Measurements from ENCODE around the gene KDELR1. TPM values are rescaled to one million over a fixed set of nuclear protein-coding genes. Genes with fewer than 3 reads are reported as not detected.

The KDELR1 gene
- polyA plus RNA-seq, 1 experiment = 273 TPM

GRCh38 chr19:48371367-48371766, 20.0 kb downstream of the KDELR1 start:
- ChIA-PET POLR2A (no interaction called here), CTCF (no interaction called here)
- no peak for TF ChIP-seq CTCF (IDR thresholded peaks at IDR 0.05; ENCODE audit: insufficient read depth, low read depth, low read length)
- 0 out of 2 replicates have a peak, but pooled peaks cover 1% of the 10 kb centered on the region for H3K27me3 ChIP-seq (ENCODE audit: control insufficient read depth, insufficient read depth, low read length)
- DNase-seq (ENCODE audit: low read depth) = no peak
- H3K36me3 ChIP-seq (ENCODE audit: control insufficient read depth, insufficient read depth, low read length) = no peaks in the 10 kb centered on the region
- no peak overlapping the region for H3K4me3 ChIP-seq (ENCODE audit: low read depth, low read length)

- no peak for DNase-seq (ENCODE audit: low read depth)
- H3K4me3 ChIP-seq (ENCODE audit: low read depth, low read length) = no peak overlapping the region
- 0 out of 2 replicates have a peak, but pooled peaks cover 1% of the 10 kb centered on the region for H3K27me3 ChIP-seq (ENCODE audit: control insufficient read depth, insufficient read depth, low read length)
- CTCF ChIA-PET = no interaction called here
- no peaks in the 10 kb centered on the region for H3K36me3 ChIP-seq (ENCODE audit: control insufficient read depth, insufficient read depth, low read length)
- no peak for TF ChIP-seq CTCF (IDR thresholded peaks at IDR 0.05; ENCODE audit: insufficient read depth, low read depth, low read length)
- POLR2A ChIA-PET = no interaction called here
Measured at GRCh38 chr19:48370955-48371354, 20.4 kb downstream of the KDELR1 start.

GRCh38 chr19:48368936-48369335, 22.4 kb downstream of the KDELR1 start:
- no peak overlapping the region for H3K4me3 ChIP-seq (ENCODE audit: low read depth, low read length)
- H3K27me3 ChIP-seq (ENCODE audit: control insufficient read depth, insufficient read depth, low read length) = 0 out of 2 replicates have a peak, but pooled peaks cover 1% of the 10 kb centered on the region
- no peak for DNase-seq (ENCODE audit: low read depth)
- no peak for TF ChIP-seq CTCF (IDR thresholded peaks at IDR 0.05; ENCODE audit: insufficient read depth, low read depth, low read length)
- H3K36me3 ChIP-seq (ENCODE audit: control insufficient read depth, insufficient read depth, low read length) = no peaks in the 10 kb centered on the region
- ChIA-PET CTCF (no interaction called here), POLR2A (no interaction called here)

- Histone ChIP-seq H3K4me3 (ENCODE audit: low read depth, low read length) (no peak overlapping the region), H3K27me3 (ENCODE audit: control insufficient read depth, insufficient read depth, low read length) (0 out of 2 replicates have a peak, but pooled peaks cover 1% of the 10 kb centered on the region), H3K36me3 (ENCODE audit: control insufficient read depth, insufficient read depth, low read length) (no peaks in the 10 kb centered on the region)
- ChIA-PET CTCF (interaction anchor here (1.1 kb wide), 1 partner anchor 24 kb away, joined by 6 read pairs; the partner anchor contains the start of gene KDELR1), POLR2A (interaction anchor here (0.6 kb wide), 1 partner anchor 27 kb away, joined by 8 read pairs; no protein-coding TSS in a partner anchor)
- no peak for DNase-seq (ENCODE audit: low read depth)
- no peak for TF ChIP-seq CTCF (IDR thresholded peaks at IDR 0.05; ENCODE audit: insufficient read depth, low read depth, low read length)
Measured at GRCh38 chr19:48367855-48368254, 23.5 kb downstream of the KDELR1 start.

GRCh38 chr19:48365602-48366001, 25.7 kb downstream of the KDELR1 start:
- Histone ChIP-seq H3K27me3 (ENCODE audit: control insufficient read depth, insufficient read depth, low read length) (0 out of 2 replicates have a peak, but pooled peaks cover 1% of the 10 kb centered on the region), H3K4me3 (ENCODE audit: low read depth, low read length) (no peak overlapping the region), H3K36me3 (ENCODE audit: control insufficient read depth, insufficient read depth, low read length) (no peaks in the 10 kb centered on the region)
- ChIA-PET POLR2A (no interaction called here), CTCF (no interaction called here)
- no peak for DNase-seq (ENCODE audit: low read depth)
- TF ChIP-seq CTCF (IDR thresholded peaks at IDR 0.05; ENCODE audit: insufficient read depth, low read depth, low read length) = no peak
